Tibial nerve (tissue), 4 donors: Measurements from ENCODE around the gene GTF3C2.

Experiments
- EP300 ChIP-seq, 2 donors: sonication (generic); formaldehyde crosslinking; IDR thresholded peaks; one replicate each; pipeline ENCODE4 v1.6.1; 2017; ENCODE audit warnings: antibody characterized with exemption in 2 of 2, mild to moderate bottlenecking in 1 of 2
- POLR2A ChIP-seq, 2 donors: fragments of 450-650 bp; IDR thresholded peaks; one replicate each; pipeline ENCODE4 v1.6.1; 2017; ENCODE audit warnings: antibody characterized with exemption in 2 of 2, mild to moderate bottlenecking in 2 of 2, moderate library complexity in 2 of 2
- TF ChIP-seq, protein P1 (sequence below), 5 experiments: fragments of 200-600 bp in 3 of 5; fragments of 450-650 bp in 2 of 5; sonication (generic) in 3 of 5; IDR thresholded peaks; one replicate each; pipeline ENCODE4 v1.5.1; 2016 to 2019; ENCODE audit warnings: antibody characterized with exemption in 5 of 5, mild to moderate bottlenecking in 3 of 5, moderate library complexity in 2 of 5

DNA sequence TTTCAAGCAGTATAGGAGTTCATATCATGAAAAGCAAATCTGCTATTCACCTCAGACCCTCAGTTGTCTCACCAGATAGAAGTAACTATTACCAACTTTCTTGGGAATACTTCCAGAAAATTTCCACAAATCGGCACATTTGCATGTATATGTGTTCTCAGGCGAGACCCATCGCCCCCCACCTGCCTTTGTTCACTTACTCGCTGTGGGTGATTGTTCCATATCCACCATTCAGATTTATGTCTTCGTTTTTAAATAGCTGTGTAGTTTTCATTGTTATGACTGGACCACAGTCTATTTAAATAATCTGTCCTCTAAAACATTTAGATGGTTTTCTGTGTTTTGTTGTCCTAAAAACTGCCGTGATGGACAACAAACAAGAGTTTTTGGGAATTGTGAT, 71.1 kb downstream of the GTF3C2 start:
- TF ChIP-seq, protein P1, sequence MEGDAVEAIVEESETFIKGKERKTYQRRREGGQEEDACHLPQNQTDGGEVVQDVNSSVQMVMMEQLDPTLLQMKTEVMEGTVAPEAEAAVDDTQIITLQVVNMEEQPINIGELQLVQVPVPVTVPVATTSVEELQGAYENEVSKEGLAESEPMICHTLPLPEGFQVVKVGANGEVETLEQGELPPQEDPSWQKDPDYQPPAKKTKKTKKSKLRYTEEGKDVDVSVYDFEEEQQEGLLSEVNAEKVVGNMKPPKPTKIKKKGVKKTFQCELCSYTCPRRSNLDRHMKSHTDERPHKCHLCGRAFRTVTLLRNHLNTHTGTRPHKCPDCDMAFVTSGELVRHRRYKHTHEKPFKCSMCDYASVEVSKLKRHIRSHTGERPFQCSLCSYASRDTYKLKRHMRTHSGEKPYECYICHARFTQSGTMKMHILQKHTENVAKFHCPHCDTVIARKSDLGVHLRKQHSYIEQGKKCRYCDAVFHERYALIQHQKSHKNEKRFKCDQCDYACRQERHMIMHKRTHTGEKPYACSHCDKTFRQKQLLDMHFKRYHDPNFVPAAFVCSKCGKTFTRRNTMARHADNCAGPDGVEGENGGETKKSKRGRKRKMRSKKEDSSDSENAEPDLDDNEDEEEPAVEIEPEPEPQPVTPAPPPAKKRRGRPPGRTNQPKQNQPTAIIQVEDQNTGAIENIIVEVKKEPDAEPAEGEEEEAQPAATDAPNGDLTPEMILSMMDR (IDR thresholded peaks at IDR 0.05), result no peak
- TF ChIP-seq POLR2A (IDR thresholded peaks at IDR 0.05) (no peak), EP300 (IDR thresholded peaks at IDR 0.05) (no peak)
